IPS-18a (cell line): ENCODE measurements around the gene DAB2IP.

Source experiments
- H3K27ac ChIP-seq: one replicate; pipeline ENCODE4 v1.5.1; 2013; ENCODE audit warnings: low read length
- H3K27me3 ChIP-seq: one replicate; pipeline ENCODE4 v1.6.1; 2013; ENCODE audit warnings: mild to moderate bottlenecking, low read length; ENCODE audit not compliant: control insufficient read depth, insufficient read depth
- H3K36me3 ChIP-seq: one replicate; pipeline ENCODE4 v1.6.1; 2013; ENCODE audit warnings: low read depth, low read length; ENCODE audit not compliant: control insufficient read depth
- H3K4me1 ChIP-seq: one replicate; pipeline ENCODE4 v1.6.1; 2013; ENCODE audit warnings: low read depth, low read length; ENCODE audit not compliant: control insufficient read depth
- H3K4me3 ChIP-seq: one replicate; pipeline ENCODE4 v1.5.1; 2013; ENCODE audit warnings: low read length
- H3K9ac ChIP-seq: one replicate; pipeline ENCODE4 v1.6.1; 2013; ENCODE audit warnings: mild to moderate bottlenecking, low read length, moderate library complexity
- H3K9me3 ChIP-seq: one replicate; pipeline ENCODE4 v1.6.1; 2013; ENCODE audit warnings: low read depth, low read length; ENCODE audit not compliant: control insufficient read depth

Gene DAB2IP

GRCh38 chr9:121651295-121652020 lies at the start of gene DAB2IP:
Gene DAB2IP (plus strand): TSS chr9:121651634. CDS start chr9:121651776, 142 bp downstream.
- Histone ChIP-seq H3K36me3 (no peaks in the 10 kb centered on the region), H3K27ac (no peak within 1 kb of the TSS), H3K4me1 (peaks cover 28% of the 10 kb centered on the region), H3K9me3 (no peaks in the 10 kb centered on the region), H3K9ac (peak within 1 kb of the TSS; percentile 50), H3K27me3 (peaks cover 13% of the 10 kb centered on the region), H3K4me3 (peak within 1 kb of the TSS; percentile 82)

GRCh38 chr9:121603028-121603427 lies 48.4 kb upstream of the DAB2IP start:
- Histone ChIP-seq H3K9me3 (no peaks in the 10 kb centered on the region), H3K4me3 (no peak overlapping the region), H3K27me3 (peaks cover 22% of the 10 kb centered on the region), H3K9ac (no peak overlapping the region), H3K36me3 (no peaks in the 10 kb centered on the region), H3K27ac (no peak overlapping the region), H3K4me1 (peaks cover 15% of the 10 kb centered on the region)

GRCh38 chr9:121604242-121604641 lies 47.2 kb upstream of the DAB2IP start:
- Histone ChIP-seq H3K4me1 (peaks cover 15% of the 10 kb centered on the region), H3K9ac (no peak overlapping the region), H3K36me3 (no peaks in the 10 kb centered on the region), H3K4me3 (no peak overlapping the region), H3K27ac (no peak overlapping the region), H3K9me3 (no peaks in the 10 kb centered on the region), H3K27me3 (peaks cover 22% of the 10 kb centered on the region)

GRCh38 chr9:121604654-121605053 lies 46.8 kb upstream of the DAB2IP start:
- H3K27ac ChIP-seq = no peak overlapping the region
- H3K9me3 ChIP-seq = no peaks in the 10 kb centered on the region
- peaks cover 21% of the 10 kb centered on the region for H3K27me3 ChIP-seq
- H3K4me1 ChIP-seq = peaks cover 15% of the 10 kb centered on the region
- H3K9ac ChIP-seq = no peak overlapping the region
- H3K4me3 ChIP-seq = no peak overlapping the region
- H3K36me3 ChIP-seq = no peaks in the 10 kb centered on the region

DNA sequence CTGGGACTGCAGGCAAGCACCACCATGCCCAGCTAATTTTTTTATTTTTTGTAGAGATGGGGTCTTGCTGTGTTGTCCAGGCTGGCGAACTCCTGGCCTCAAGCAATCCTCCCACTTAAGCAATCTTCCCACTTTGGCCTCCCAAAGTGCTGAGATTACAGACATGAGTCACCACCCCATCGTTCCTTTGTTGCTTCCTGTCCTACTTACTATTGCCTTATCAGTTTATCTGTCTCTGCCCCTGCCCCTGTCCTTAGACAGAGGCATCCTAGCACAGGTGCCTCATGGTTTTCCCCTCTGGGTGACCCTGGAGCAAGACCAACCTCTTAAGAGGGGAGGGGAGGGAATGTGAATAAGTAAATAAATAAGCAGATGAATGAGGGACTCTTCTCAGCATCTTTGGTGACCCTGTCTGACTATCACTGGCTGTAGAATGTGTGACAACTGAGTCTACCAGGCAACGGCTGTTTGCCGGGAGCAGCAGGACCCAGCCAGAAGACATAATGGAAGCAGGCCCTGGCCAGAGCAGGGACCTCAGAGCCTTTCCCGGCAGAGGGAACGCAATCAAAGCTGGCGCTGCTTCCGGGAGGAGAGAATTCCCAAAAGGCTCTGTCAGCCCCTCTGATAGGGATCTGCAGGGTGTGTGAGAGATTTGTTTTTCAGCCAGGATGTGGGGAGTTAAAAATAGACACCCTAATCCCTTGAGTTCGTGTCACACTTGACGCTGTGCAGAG lies 43.8 kb upstream of the DAB2IP start:
- Histone ChIP-seq H3K4me1 (peaks cover 10% of the 10 kb centered on the region), H3K9me3 (no peaks in the 10 kb centered on the region), H3K4me3 (no peak overlapping the region), H3K36me3 (no peaks in the 10 kb centered on the region), H3K27ac (no peak overlapping the region), H3K27me3 (no peaks in the 10 kb centered on the region), H3K9ac (no peak overlapping the region)

DNA sequence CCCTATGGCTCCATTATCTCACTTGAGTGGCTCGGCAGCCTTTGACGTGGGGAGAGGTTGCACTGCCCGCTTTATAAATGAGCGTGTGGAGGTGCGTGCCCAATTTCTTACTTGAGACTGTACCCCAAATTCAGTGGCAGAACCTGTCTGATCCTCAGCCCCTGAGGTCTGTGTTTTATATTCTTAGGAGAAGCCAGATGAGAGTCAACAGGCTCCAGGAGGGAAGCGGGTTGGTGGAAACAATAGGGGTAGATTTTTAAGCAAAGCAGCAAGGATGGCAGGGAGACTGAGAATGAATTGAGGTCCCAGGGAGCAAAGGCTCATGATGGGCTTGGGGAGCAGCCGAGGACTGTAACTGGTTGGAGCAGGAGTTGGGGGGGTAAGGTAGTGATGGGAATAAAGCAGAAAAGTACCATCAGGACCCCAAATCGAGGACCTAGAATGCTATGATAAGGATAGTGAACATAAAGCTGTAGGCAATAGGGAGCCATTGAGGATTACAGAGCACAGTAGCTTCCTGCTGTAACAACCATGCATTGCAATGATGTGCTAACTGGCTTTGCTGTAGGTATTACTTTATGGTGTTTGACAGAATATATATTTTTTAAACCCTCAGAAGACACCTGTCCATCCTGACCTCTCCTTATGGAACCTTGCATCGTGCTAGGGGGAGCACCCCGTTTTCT lies 43.1 kb upstream of the DAB2IP start:
- Histone ChIP-seq H3K9me3 (no peaks in the 10 kb centered on the region), H3K9ac (no peak overlapping the region), H3K27ac (no peak overlapping the region), H3K27me3 (no peaks in the 10 kb centered on the region), H3K36me3 (no peaks in the 10 kb centered on the region), H3K4me1 (peaks cover 17% of the 10 kb centered on the region), H3K4me3 (no peak overlapping the region)

DNA sequence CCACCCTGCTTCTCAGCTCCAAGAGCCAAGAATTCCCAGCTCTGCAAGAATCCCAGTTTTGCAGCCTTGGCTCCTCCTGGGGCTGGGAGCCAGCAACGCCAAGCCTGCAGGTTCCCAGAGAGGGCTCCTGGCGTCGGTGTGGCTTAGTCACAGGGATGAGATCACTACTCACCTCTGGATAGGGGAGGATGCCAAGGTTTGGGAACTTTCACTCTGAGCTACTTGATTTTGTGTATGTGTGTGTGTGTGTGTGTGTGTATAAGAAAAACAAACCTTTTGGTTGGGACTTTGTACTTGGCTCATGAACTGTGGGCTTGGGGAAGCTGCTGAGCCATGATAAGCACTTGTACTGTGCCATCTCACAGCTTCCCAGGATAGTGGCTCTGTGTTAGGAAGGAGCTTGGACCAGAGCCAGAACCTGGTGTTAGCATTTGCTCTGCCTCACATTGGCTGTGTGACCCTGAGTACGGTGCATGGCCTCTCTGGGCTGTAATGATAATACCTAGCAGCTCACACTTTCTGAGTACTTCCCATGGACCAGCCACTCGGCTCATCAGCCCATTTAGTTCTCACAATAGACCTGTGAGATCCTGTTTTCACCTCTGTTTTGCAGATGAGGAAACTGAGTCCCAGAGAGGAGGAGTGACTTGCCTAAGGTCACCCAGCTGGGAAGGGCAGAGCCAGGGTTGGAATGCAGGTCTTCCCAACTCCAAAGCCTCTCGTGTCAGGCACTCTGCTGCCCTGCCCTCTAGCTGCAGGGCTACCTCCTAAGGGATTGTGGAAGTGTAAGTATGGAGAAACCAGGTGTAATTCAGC lies 41.4 kb upstream of the DAB2IP start:
- no peaks in the 10 kb centered on the region for H3K36me3 ChIP-seq
- no peak overlapping the region for H3K4me3 ChIP-seq
- no peaks in the 10 kb centered on the region for H3K27me3 ChIP-seq
- H3K9ac ChIP-seq = no peak overlapping the region
- no peaks in the 10 kb centered on the region for H3K9me3 ChIP-seq
- H3K27ac ChIP-seq = no peak overlapping the region
- H3K4me1 ChIP-seq = peaks cover 8% of the 10 kb centered on the region

DNA sequence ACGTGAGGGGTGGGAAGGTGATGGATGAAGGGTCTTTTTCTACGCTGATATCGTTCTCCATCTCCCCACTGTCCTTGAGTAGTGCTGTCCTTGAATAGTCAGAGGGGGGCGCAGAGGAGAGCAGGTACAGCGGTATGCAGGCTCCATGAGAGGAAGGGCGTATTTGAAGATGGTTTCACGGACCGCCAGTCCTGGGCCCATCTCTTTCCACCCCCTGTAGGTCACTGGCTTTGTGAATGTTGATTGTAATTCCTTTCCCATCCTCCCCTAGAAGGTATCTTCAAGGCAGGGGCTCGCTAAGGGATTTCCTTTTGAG lies 40.8 kb upstream of the DAB2IP start:
- Histone ChIP-seq H3K4me1 (peaks cover 8% of the 10 kb centered on the region), H3K9me3 (no peaks in the 10 kb centered on the region), H3K27me3 (no peaks in the 10 kb centered on the region), H3K36me3 (no peaks in the 10 kb centered on the region), H3K9ac (no peak overlapping the region), H3K4me3 (no peak overlapping the region), H3K27ac (no peak overlapping the region)

DNA sequence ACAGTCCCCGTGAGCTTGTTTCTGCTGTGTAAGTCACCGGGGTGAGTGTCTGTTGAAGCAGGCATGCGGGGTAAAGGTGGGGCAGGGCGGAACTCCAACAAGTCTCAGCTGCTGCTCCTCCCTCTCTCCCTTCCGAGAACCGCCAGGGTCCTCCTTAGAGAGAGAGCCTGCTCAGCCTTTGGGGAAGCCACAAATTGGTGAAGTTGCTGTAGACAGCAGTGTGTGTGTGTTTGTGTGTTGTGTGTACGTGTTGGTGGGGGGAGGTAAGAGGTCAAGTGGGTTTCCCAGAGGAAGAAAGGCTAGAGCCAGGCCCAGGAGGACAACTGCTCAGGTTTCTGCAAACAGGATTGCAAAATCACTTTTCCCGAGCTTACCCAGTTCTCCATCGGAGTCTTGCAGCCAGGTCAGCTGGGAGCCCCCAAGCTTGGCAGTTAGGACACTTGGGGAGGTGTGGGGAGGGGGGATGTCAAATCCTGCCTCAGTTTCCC lies 38.9 kb upstream of the DAB2IP start:
- Histone ChIP-seq H3K4me1 (peaks cover 8% of the 10 kb centered on the region), H3K27ac (no peak overlapping the region)

DNA sequence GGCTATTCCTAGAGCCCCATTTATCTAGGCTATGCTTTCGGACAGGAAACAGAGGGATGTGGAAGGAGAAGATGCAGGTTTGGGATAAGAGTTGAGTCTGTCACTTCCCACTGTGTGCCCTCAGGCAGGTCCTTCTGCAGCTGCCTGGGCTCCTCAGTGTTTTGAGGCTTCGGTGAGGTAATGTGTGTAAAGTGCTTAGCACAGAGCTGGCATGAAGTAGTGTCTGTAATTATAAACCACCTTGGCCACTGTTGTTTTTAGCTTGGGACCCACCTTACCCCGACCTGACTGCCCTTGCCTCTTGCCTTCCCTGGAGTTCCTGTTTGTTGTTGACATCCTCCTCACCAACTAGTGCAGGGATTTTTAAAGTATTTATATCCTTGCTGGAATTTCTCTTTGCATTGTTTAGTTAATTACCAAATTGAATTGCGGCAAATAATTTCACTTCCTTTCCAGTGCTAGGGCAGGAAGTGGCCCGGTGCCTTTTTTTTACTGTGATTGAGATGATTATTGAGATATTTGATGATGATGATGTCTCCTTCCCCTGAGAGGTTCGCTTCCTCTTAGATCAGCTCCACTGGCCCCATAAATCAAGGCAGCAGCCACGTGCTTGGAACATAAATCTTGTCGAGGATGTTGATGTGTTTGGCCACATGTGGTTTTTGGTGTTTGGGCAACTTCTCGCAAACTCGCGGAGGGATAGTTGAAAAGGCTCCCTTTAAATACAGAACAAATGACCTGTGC lies 38.3 kb upstream of the DAB2IP start:
- no peaks in the 10 kb centered on the region for H3K36me3 ChIP-seq
- H3K9ac ChIP-seq = no peak overlapping the region
- H3K27ac ChIP-seq = no peak overlapping the region
- no peaks in the 10 kb centered on the region for H3K9me3 ChIP-seq
- no peaks in the 10 kb centered on the region for H3K27me3 ChIP-seq
- H3K4me1 ChIP-seq = peaks cover 8% of the 10 kb centered on the region
- no peak overlapping the region for H3K4me3 ChIP-seq

More for the DNA sequence above, 38.9 kb upstream of the DAB2IP start:
- H3K27me3 ChIP-seq = no peaks in the 10 kb centered on the region
- no peaks in the 10 kb centered on the region for H3K36me3 ChIP-seq
- H3K4me3 ChIP-seq = no peak overlapping the region
- no peak overlapping the region for H3K9ac ChIP-seq
- no peaks in the 10 kb centered on the region for H3K9me3 ChIP-seq
